GM19193 (cell line): ENCODE data around the gene AFTPH.

Source experiments
- POLR2A ChIP-seq: IDR thresholded peaks from 4 replicates; pipeline ENCODE4 v1.6.1; 2011; ENCODE audit not compliant: insufficient read depth, insufficient read length; ENCODE audit errors: extremely low read depth

The AFTPH gene

DNA sequence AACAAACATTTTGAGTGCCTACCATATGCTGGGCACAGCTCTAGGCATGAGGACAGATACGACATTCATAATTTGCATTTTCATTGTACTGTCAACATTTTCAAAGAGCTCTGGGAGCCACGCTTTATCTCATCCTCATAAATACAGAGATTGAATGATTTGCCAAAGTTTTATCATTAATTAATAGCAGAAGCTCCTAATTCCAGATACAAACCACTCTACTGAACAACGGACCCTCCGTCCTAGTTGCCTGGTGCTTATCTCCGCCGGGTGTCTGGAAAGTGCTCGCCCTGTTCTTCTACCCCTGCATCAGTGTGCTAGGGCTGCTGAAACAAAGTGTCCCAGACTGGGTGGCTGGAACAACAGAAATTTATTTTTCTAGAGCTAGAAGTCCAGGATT, 105.7 kb downstream of the AFTPH start:
- no peak for TF ChIP-seq POLR2A

DNA sequence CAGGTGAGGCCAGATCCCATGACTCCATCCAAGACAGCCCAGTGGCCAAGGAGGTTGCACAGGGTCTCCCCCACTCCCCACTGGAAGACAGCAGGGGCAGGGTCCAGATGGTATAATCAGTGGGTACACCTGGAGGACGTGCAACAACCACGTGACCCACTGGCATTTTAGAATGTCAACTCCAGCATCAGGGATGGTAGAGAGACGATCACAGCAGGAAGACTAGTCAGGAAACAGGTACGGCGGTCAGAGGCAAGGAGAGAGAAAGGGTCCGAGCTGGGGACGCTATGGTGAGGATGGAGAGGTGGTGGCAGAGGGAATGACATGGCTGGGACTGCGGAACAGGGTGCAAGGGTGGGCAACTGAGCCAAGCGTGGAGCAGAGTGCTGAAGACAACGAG, 106.6 kb downstream of the AFTPH start:
- no peak for TF ChIP-seq POLR2A

GRCh38 chr2:64631771-64632170, 107.6 kb downstream of the AFTPH start:
- no peak for TF ChIP-seq POLR2A

DNA sequence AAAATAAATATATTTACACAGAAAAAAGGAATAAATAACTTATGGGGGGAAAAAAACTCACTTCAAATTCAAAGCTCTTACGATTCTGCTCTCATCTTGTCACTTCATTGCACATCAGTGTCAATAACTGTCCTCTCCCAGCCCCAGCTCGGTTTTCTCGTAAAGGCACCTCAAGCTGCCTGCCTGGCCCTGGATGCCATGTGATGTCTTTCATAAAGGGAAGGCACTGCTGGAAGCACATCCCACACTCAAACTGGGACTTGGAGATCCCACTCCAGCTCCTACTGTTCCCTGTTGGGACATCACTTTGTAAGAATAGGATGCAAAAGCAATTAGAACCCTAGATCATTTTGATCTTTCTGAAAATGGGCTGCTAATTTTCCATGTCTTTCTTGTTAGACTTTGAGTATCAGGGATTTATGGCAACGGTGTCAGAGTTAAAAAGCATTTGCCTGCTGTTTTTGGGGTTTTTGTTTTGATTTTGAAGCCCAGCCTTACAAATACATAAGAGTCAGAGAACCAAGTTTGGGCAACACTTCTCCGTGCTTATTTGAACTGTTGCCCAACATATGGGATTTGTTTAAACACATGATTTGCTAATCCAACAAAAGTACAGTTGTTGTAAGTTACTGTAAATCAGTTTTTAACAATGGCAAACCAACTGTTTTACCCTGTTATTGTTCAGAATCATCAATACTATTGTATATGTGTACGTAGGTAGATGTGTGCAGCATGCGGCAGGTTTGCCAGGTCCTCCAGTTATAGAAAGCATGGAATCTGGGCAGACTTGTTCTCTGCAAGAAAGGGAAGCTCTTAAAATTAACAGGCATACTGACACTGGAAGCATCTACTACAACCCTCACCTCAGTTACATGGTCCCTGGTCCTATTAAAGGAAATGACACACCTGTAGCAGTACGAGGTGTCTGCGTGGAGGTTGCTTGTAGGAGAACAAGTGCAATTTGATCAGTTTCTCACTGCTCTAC, 109.0 kb downstream of the AFTPH start:
- no peak for TF ChIP-seq POLR2A

GRCh38 chr2:64634345-64635267, 110.5 kb downstream of the AFTPH start:
- TF ChIP-seq POLR2A = no peak

DNA sequence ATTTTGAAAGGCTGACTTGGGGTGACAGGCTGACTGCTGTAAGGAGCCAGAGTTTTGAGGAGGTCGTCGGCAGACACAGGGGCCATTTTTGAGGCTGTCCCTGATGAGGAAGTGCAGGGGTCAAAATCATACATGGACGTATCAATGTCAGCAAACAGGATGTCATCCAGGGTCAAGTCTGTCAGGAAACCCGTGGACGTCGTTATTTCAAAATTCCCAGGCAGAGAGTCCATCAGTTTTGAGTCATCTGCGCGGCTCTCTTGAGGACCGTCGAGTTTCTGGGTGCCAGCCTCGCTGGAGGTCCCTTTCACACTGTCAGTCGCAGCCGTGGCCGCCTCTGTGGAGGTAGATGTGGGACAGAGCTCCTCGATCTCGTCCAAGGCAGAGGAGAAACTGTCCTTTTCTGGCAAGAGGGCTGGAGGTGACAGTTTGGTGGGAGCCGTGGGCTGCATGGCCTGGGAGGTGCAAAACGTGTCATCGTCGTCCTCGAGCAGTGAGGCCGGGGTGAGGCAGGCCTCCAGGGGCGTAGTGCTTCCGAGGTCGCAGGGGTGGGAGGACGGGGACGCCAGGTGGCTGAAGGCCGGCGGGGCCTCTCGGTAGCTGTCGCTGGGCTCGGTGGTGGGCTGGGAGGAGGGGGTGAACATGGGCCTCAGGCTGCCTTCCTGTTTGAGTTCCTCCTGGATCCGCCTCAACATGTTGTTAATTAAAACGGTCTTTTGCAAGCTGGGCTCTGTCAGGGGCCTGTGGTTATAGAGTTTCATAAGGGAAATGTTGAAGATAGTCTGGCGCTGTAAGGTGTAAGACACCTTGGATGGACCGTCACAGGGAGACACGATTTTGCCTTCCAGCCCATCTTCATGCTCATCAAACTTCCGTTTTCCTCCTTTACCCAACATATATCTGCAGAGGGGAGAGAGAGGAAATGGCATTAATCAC, 112.1 kb downstream of the AFTPH start:
- TF ChIP-seq POLR2A = no peak

GRCh38 chr2:64637000-64637635, 113.0 kb downstream of the AFTPH start:
- TF ChIP-seq POLR2A = no peak

DNA sequence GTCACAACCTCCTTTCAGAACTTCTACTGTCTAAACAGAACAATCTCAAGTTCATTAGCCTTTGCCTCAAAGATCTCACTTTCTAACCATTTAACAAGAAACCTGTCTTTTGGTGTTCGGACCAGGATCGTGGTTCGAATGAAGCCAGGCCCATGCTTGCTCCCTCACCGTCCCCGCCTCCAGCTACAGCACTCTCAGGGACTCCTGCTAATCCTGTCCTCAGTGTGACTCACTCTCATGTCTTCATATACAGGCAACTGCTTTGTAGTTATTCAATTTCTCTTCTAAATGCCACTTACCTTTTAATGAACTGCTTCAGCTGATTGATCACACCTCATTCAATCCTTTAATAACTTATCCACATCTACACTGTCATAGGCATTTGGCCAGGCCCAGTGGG, 113.8 kb downstream of the AFTPH start:
- no peak for TF ChIP-seq POLR2A

DNA sequence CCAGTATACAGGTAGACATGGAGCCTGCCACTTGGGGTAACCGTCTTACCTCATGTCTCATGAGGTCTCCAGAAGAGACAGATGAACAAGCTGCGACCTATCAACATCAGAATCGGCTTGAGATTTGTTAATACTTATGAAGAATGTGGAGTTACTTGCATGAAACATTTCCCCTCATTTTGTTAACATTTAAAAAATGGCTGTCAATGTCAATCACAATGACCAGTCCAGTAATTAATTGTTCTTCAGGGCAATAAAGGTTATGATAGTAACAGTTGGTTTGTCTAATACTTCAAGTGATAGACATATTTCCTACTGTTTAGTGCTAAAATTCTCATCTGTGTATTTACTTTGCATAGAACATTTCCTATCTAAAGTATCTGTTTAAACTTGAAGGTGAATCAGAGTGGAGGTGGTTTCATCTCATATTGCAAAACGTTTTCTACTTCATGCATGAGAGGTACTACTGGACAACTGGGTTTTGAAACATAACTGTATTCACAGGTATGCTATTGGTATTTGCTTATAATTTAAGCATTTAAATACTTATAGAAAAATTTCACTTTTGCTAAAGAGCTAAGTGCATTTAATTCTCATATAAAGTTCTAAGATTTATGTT, 114.5 kb downstream of the AFTPH start:
- TF ChIP-seq POLR2A = no peak

DNA sequence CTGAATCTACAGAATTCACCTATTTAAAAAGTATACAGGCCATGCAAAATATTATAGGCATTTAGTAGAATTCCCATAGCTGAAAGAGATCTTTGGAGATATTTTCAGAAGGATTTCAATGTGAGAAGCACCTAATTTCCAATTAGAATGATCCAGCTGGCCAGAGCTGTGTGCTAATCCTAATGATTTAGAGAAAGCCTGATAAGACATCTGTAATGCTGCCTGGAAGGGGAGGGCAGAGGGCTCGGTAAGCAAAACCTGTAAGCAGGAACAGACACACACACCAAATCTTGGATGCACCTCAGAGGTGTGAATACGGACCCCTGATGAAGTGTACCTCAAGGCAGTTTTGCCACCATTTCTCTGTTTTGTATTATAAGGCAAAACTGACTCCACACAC, 115.6 kb downstream of the AFTPH start:
- TF ChIP-seq POLR2A = no peak

GRCh38 chr2:64640153-64641044, 116.3 kb downstream of the AFTPH start:
- no peak for TF ChIP-seq POLR2A

- TF ChIP-seq POLR2A = no peak
These were observed 117.5 kb downstream of the AFTPH start for GRCh38 chr2:64641599-64641998.
